Left colon (tissue), 2 donors: ENCODE data around the gene PLA2G5. TPM values are rescaled to one million over a fixed set of nuclear protein-coding genes. Genes with fewer than 3 reads are reported as not detected.
"Not testable (repeated sequence)": the region's sequence is repeated elsewhere in the genome, so short reads cannot be mapped to it uniquely, and the experiment has no call there.

ENCODE experiments used
- ATAC-seq: fragments of 200-7000 bp; cut with Tn5 transposase; one replicate; pipeline ENCODE4 v1.9.1; 2020; ENCODE audit warnings: mild to moderate bottlenecking, moderate library complexity
- DNase-seq, 2 donors: peaks; one replicate each; pipeline ENCODE4 v3.0.0-alpha.2; 2020
- intact Hi-C, 2 donors: fragments of 100-400 bp; cut with DNase I in 1 of 2; cut with micrococcal nuclease in 1 of 2; formaldehyde crosslinking; loops; one replicate each; pipeline versions ENCODE4 v1.11.2 to v1.14.0; 2022; cut with DNase I, micrococcal nuclease
- total RNA-seq, 2 donors: library from RNA; stranded (reverse); fragmentation: NEBNext Ultra II Directional; extraction: Animal tissue kit (Norgen Biotek cat#: 25700); gene quantifications; one replicate each; pipeline ENCODE4 v1.2.1, GENCODE V29; 2021
- donor health status: DM: no; HTN: no; CAD: no.
- donor health status: DM: yes; HTN: yes; CAD: no.

Gene PLA2G5
- total RNA-seq, 2 donors from 2014 or later = 0.58 to 1.8 TPM

DNA sequence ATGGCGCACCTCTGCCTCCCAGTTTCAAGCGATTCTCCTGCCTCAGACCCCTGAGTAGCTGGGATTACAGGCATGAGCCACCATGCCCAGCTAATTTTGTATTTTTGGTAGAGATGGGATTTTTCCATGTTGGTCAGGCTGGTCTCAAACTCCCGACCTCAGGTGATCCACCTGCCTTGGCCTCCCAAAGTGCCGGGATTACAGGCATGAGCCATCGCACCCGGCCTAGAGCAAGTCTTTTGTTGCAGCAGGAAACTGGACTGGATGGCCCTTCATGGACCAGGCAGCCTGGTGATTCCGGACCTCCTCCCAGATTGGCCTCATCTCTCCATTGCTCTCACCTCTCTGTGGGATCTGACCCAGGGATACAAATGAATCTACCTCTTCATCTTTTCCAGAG lies 9.2 kb upstream of the PLA2G5 start:
- intact Hi-C loops, ATAC-seq, DNase-seq: not testable (repeated sequence)

DNA sequence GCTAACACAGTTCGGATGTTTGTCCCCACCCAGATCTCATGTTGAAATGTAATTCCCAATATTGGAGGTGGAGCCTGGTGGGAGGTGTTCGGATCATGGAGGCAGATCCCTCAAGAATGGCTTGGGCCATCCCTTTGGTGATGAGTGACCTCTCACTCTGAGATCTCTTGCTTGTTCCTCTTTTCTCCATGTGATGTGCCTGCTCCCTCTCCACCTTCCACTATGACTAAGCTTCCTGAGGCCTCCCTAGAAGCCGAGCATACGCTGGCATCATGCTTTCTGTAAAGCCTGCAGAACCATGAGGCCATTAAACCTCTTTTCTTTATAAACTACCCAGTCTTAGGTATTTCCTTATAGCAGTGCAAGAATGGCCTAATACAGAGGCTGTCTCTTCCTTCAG lies 8.1 kb upstream of the PLA2G5 start:
- no peak for ATAC-seq
- no peak for DNase-seq
- intact Hi-C loops = no loop called here

DNA sequence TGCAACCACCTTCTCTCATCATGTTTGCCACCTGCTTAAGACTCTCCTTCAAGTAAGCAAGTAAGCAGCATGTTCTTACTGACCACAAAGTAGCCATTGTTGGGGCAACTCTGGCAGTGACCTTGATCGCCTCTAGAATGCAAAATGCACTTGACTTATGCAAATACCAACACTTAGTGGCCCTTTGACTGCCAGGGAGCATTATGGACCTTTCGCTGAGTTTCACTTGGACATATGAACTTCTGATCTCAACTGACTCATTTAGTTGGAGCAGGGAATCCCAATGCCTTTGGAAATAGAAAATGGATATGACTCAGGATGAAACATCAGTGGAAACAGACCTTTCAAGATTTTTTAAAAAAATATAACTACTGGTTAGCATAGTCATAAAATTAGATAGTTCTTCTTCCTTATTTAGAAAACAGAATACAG lies 6.1 kb upstream of the PLA2G5 start:
- intact Hi-C loops = no loop called here
- DNase-seq (no peak), ATAC-seq (no peak)

GRCh38 chr1:20068722-20069121 lies 1.3 kb upstream of the PLA2G5 start:
- intact Hi-C loops = no loop called here
- ATAC-seq = no peak
- no peak for DNase-seq

DNA sequence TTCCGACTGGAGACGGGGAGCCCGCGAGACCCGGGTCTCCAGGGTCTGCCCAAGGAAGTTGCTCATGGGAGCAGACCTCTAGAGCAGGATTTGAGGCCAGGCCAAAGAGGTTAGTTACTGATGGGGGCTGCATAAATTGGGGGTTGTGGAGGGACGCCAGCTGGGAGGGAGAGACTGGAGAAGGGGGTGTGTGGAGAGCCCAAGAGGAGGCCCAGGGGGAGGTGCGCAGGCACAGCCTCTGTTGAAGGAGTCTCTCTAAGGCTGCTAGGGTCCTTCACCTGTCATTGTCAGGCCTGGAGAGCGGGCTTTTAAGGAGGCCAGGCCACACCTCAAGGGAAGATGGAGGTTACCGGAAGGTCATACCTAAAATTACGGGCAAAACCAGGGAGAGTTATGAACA lies 363 bp downstream of the PLA2G5 start:
- ATAC-seq (no peak), DNase-seq (no peak)
- intact Hi-C loops = no loop called here

DNA sequence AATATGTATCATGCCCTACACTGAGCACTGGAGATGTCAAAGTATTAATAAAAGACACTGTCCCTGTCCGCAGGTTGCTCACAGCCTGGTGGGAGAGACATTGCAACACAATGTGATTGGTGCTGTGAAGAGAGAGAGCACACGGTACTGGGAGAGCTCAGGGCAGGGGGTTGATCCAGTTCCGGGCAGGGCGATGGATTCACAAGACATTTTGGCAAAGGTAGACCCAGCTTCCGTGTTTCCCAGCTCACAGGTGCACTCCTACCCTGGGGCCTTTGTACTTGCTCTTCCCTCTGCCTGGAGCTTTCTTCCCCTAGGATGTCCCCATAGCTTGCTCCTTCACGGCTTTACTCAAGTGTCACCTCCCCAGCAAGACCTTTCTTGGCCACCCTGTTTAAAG lies 1.4 kb downstream of the PLA2G5 start:
- intact Hi-C loops = no loop called here
- DNase-seq (no peak), ATAC-seq (no peak)

DNA sequence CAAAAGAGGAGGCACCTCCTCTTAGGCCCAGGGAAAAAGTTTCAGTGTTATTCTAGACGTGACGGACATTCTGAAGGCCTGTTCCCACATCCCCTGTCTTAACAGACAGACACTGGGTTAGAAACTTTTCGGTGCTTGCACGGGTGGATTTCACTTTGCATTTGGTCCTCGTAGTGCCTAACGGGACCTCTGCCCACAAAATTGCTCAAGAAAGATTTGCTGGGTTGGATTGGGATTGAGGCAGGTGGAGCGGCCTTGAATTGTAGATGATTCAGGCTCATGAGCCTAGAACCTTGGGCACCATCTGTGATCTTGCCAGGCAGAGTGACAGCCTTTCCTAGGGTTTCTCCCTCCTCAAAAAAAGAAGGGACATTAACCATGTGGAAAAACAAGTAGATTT lies 2.8 kb downstream of the PLA2G5 start:
- intact Hi-C loops = no loop called here
- no peak for ATAC-seq
- no peak for DNase-seq

DNA sequence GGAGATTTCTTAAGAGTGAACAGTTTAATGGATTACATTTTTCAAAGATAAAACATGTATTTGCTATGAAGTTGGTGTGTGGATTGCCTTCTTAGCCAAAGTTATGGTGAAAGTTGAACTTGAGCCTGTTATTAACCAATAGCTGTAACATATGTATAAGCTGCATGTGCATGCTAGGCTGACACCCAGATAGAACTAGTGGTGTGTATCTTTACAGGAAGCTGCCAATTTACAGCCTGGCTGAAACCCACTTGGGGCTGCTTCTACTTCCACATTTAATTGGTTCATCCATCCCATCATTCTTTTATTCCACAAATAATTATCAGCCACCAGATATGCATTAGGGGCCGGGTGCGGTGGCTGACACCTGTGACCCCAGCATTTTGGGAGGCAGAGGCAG lies 3.3 kb downstream of the PLA2G5 start:
- intact Hi-C loops = no loop called here
- DNase-seq (no peak), ATAC-seq (no peak)

- DNase-seq (no peak), ATAC-seq (no peak)
- intact Hi-C loops = no loop called here
Observed at GRCh38 chr1:20074055-20074724, 4.2 kb downstream of the PLA2G5 start.

GRCh38 chr1:20074725-20075171 lies 4.8 kb downstream of the PLA2G5 start:
- intact Hi-C loops = no loop called here
- ATAC-seq (no peak), DNase-seq (no peak)

- ATAC-seq = no peak
- intact Hi-C loops = no loop called here
- DNase-seq = no peak
Observed at GRCh38 chr1:20075345-20075744, 5.4 kb downstream of the PLA2G5 start.

DNA sequence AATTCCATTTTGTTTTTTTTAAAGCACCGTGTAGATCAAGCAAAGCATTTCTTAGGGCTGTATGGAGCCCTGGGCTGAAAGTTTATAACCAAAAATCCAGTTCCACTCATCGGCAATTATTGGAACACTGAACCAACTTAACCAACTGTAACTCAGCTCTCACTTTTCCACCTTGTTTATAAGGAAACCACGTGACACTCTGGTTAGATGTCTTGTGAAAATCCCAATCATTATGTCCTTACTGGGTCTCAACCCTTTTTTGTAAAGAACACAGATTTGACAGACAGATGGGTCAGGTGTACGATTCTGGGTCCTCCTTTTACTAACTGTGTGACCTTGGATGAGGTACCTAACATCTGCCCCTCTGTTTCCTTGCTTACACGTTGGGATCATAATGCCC lies 6.2 kb downstream of the PLA2G5 start:
- ATAC-seq (no peak), DNase-seq (no peak)
- intact Hi-C loops = no loop called here

DNA sequence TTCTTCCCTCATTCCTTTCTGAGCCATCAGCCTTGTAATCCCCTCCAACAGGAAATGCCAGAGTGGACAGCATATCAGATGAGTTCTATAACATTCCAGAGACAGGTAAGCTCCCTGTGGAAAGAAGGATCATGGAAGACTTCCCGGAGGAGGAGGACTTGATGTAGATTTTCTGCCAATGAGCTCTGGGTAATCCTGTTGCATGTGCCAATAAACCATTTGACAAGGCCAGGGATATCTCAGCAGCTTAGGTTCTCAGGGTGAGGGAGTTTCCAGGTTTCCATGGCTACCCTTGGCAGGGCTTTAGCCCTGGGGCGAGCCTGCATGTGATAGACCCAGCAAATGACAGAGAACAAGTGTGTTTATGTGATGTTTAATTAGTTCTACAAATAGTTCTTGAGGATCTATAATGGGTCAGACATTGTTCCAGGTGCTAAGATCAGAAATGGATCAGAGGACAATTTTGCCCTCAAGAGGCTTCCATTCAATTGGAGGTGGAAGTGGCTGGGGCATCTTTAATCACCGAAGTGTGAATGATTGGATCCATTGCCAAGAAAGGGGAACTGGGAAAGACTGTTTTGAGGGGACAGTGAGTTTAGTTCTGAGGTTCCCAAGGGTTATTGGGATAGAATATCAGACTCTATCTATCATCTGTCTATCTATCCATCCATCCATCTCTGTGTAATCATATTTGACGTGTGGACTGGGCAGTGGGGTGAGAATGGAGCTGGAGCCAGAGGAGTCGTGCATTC lies 6.9 kb downstream of the PLA2G5 start:
- intact Hi-C loops = no loop called here
- DNase-seq = no peak
- ATAC-seq = no peak

GRCh38 chr1:20078171-20078651 lies 8.2 kb downstream of the PLA2G5 start:
- DNase-seq (no peak), ATAC-seq (no peak)
- intact Hi-C loops = no loop called here

DNA sequence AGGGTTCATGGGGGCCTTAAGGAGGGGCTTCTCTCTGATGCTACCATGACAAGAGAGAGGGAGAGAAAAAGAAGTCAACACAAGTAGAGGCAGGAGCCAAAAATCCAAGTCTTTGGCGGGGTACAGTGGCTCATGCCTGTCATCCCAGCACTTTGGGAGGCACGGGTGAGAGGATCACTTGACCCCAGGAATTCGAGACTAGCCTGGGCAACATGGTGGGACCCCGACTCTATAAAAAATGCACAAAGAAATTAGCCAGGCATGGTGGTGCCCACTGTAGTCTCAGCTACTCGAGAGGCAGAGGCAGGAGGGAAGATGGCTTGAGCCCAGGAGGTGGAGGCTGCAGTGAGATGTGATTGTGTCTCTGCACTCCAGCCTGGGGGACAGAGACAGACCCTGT lies 8.7 kb downstream of the PLA2G5 start:
- no peak for ATAC-seq
- intact Hi-C loops = no loop called here
- DNase-seq = no peak

DNA sequence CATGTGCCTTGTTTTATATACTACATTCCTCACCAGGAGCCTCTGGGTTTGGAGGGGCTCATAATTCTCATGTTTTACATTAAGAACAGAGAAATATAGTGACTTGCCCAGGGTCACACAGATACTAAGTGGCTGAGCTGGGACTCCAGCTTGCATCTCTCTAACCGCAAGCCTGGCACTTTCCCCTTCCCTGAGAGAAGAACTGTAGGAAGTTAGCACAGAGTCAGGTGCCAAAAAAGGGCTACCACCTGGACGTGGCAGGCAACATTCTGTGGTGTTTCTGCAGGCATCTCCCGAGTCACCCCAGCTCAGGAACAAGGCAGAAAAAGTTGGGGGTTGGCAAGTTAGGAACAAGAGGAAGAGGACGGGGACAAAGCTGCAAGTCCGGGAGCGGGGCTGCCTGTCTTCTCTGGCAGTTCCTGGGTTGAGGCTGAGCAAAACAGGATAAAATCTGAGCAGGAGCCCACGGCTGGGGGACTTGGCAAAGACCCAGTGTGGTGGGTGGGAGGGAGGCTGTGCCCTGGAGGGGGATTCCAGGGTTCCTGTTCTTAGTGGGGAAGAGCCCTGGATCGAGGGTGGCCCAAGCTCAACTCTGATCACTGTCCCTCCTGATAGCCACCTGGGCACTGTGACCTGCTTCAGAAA lies 9.8 kb downstream of the PLA2G5 start:
- ATAC-seq (no peak), DNase-seq (no peak)
- intact Hi-C loops = no loop called here

DNA sequence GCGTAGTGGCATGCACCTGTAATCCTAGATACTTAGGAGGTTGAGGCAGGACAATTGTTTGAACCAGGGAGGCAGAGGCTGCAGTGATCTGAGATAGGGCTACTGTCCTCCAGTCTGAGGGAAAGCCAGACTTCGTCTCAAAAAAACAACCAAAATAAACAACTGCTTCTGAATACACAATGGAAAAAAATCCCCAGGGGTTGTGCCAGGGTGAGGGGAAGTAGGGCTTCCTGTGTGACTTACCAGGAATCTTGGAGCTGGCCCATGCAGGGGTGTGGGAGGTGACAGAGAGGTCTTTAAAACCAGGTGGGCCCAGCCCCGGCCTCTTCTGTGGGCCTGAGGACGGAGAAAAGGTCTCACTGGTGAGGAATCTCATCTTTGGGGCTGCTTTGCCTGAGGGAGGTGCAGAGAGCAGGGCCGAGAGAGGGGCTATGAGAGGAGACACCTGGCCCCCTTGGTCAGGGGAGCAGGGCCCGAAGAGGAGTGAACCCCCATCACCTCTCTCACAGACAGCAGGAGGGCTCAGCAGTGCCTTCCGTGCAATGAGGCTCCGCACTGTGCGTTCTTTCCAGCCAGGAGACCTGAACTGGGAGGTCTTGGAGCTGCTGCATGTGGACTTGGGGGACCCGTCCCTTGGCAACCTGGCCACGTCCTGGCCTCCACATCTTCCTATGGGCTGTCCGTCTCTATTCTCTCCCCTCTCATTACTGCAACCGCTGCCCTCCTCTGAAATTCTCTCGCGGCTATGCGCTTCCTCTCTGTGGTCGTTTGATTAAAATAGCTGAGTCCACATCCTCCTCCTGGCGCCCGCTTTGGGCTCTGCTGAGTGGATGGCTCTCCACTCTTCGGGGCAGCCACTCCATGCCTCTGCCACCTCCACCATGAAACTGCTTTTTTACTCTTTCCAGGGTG lies 10.7 kb downstream of the PLA2G5 start:
- no peak for ATAC-seq
- peak in 1 of 2 donors; percentile 35 for DNase-seq
- intact Hi-C loops = no loop called here

GRCh38 chr1:20081353-20081810 lies 11.4 kb downstream of the PLA2G5 start:
- DNase-seq (no peak), ATAC-seq (no peak)
- intact Hi-C loops = no loop called here

DNA sequence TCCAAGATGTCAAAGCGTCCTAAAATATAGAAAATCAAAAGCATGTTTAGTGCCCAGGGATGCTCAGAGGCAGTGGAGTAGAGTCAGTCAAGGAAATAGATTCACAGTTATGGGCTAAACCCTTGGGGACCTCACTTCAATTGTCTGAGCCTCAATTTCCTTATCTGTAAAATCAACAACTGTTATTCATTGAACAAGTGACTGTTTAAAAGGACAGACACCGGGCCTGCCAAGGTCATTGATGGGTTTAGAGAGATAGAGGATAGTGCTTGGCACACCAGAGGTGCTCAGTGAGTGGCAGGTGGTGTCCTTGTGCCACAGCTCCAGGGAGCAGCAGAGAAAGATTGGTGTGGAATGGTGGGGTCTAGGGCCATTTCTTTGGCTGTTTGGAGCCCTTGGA lies 12.8 kb downstream of the PLA2G5 start:
- intact Hi-C loops = no loop called here
- DNase-seq (no peak), ATAC-seq (no peak)
